ENCODE data around the gene PRR7.

- TF ChIP-seq, protein P1, sequence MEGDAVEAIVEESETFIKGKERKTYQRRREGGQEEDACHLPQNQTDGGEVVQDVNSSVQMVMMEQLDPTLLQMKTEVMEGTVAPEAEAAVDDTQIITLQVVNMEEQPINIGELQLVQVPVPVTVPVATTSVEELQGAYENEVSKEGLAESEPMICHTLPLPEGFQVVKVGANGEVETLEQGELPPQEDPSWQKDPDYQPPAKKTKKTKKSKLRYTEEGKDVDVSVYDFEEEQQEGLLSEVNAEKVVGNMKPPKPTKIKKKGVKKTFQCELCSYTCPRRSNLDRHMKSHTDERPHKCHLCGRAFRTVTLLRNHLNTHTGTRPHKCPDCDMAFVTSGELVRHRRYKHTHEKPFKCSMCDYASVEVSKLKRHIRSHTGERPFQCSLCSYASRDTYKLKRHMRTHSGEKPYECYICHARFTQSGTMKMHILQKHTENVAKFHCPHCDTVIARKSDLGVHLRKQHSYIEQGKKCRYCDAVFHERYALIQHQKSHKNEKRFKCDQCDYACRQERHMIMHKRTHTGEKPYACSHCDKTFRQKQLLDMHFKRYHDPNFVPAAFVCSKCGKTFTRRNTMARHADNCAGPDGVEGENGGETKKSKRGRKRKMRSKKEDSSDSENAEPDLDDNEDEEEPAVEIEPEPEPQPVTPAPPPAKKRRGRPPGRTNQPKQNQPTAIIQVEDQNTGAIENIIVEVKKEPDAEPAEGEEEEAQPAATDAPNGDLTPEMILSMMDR (IDR thresholded peaks at IDR 0.05) = peak; percentile 6; the same call in 1 of the 2 replicates
- TF ChIP-seq POLR2AphosphoS5 (IDR thresholded peaks at IDR 0.05; ENCODE audit: low read depth, low read length) (peak; percentile 93), SIN3A (IDR thresholded peaks at IDR 0.05; ENCODE audit: borderline replicate concordance, insufficient read depth, low read depth, low read length) (0 out of 2 replicates have a peak, but pooled peaks have one; percentile 90)
- TF ChIP-seq, protein P2, sequence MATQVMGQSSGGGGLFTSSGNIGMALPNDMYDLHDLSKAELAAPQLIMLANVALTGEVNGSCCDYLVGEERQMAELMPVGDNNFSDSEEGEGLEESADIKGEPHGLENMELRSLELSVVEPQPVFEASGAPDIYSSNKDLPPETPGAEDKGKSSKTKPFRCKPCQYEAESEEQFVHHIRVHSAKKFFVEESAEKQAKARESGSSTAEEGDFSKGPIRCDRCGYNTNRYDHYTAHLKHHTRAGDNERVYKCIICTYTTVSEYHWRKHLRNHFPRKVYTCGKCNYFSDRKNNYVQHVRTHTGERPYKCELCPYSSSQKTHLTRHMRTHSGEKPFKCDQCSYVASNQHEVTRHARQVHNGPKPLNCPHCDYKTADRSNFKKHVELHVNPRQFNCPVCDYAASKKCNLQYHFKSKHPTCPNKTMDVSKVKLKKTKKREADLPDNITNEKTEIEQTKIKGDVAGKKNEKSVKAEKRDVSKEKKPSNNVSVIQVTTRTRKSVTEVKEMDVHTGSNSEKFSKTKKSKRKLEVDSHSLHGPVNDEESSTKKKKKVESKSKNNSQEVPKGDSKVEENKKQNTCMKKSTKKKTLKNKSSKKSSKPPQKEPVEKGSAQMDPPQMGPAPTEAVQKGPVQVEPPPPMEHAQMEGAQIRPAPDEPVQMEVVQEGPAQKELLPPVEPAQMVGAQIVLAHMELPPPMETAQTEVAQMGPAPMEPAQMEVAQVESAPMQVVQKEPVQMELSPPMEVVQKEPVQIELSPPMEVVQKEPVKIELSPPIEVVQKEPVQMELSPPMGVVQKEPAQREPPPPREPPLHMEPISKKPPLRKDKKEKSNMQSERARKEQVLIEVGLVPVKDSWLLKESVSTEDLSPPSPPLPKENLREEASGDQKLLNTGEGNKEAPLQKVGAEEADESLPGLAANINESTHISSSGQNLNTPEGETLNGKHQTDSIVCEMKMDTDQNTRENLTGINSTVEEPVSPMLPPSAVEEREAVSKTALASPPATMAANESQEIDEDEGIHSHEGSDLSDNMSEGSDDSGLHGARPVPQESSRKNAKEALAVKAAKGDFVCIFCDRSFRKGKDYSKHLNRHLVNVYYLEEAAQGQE (IDR thresholded peaks at IDR 0.05; ENCODE audit: insufficient read depth in 1 of 2, low read depth in 2 of 2, low read length in 1 of 2) = no peak
These were observed 50.8 kb downstream of the PRR7 start, which contains the start of gene PDLIM7 for GRCh38 chr5:177497292-177498012.

Measured in Panc1 (cell line).